ENCODE results near the gene PRPF4.
"Not testable (repeated sequence)": the region's sequence is repeated elsewhere in the genome, so short reads cannot be mapped to it uniquely, and the experiment has no call there.

The PRPF4 gene

GRCh38 chr9:113275157-113276131 lies at the start of gene PRPF4, which contains the start of gene CDC26:
PRPF4 (plus strand) TSS chr9:113275658; CDS start chr9:113275744, 86 bp downstream.
CDC26 (minus strand) TSS chr9:113275572; CDS start chr9:113272507, 3,065 bp downstream.
- peak; percentile 99 for DNase-seq (ENCODE audit: low read depth)

GRCh38 chr9:113227436-113227835 lies 48.0 kb upstream of the PRPF4 start:
- DNase-seq (ENCODE audit: low read depth), result no peak

GRCh38 chr9:113228130-113228665 lies 47.3 kb upstream of the PRPF4 start:
- no peak for DNase-seq (ENCODE audit: low read depth)

- DNase-seq (ENCODE audit: low read depth), result no peak
Measured at GRCh38 chr9:113231701-113232100, 43.8 kb upstream of the PRPF4 start.

- peak; percentile 3 for DNase-seq (ENCODE audit: low read depth)
Measured at GRCh38 chr9:113235701-113236255, 39.7 kb upstream of the PRPF4 start.

- DNase-seq (ENCODE audit: low read depth), result no peak
Measured at GRCh38 chr9:113237026-113237425, 38.4 kb upstream of the PRPF4 start.

- DNase-seq (ENCODE audit: low read depth), result no peak
Measured at GRCh38 chr9:113238202-113238858, 37.1 kb upstream of the PRPF4 start.

- peak; percentile 5 for DNase-seq (ENCODE audit: low read depth)
Measured at GRCh38 chr9:113238859-113239232, 36.6 kb upstream of the PRPF4 start.

- no peak for DNase-seq (ENCODE audit: low read depth)
Measured at GRCh38 chr9:113241161-113241560, 34.3 kb upstream of the PRPF4 start.

GRCh38 chr9:113244556-113244955 lies 30.9 kb upstream of the PRPF4 start:
- no peak for DNase-seq (ENCODE audit: low read depth)

GRCh38 chr9:113245894-113246293 lies 29.6 kb upstream of the PRPF4 start:
- DNase-seq (ENCODE audit: low read depth), result no peak

- no peak for DNase-seq (ENCODE audit: low read depth)
Measured at GRCh38 chr9:113246928-113247327, 28.5 kb upstream of the PRPF4 start.

- no peak for DNase-seq (ENCODE audit: low read depth)
Measured at GRCh38 chr9:113247640-113248039, 27.8 kb upstream of the PRPF4 start.

GRCh38 chr9:113249661-113250060 lies 25.8 kb upstream of the PRPF4 start:
- DNase-seq (ENCODE audit: low read depth), result not testable (repeated sequence)

- no peak for DNase-seq (ENCODE audit: low read depth)
Measured at GRCh38 chr9:113250807-113251206, 24.7 kb upstream of the PRPF4 start.

GRCh38 chr9:113254991-113255390 lies 20.5 kb upstream of the PRPF4 start:
- DNase-seq (ENCODE audit: low read depth), result no peak

GRCh38 chr9:113255438-113255837 lies 20.0 kb upstream of the PRPF4 start:
- DNase-seq (ENCODE audit: low read depth), result no peak

GRCh38 chr9:113257863-113258262 lies 17.6 kb upstream of the PRPF4 start:
- no peak for DNase-seq (ENCODE audit: low read depth)

- DNase-seq (ENCODE audit: low read depth), result no peak
Measured at GRCh38 chr9:113258282-113258681, 17.2 kb upstream of the PRPF4 start.

GRCh38 chr9:113261917-113262671 lies 13.4 kb upstream of the PRPF4 start:
- peak; percentile 1 for DNase-seq (ENCODE audit: low read depth)

GRCh38 chr9:113266174-113266573 lies 9.3 kb upstream of the PRPF4 start:
- no peak for DNase-seq (ENCODE audit: low read depth)

Measured in fibroblast of gingiva (primary cell).